Epithelial cell of prostate (primary cell): ENCODE measurements around the gene TCF3.

Experiments used
- DNase-seq: peaks from one replicate; pipeline ENCODE4 v3.0.0-alpha.2; 2011; ENCODE audit warnings: low read depth, low spot score
- H3K27ac ChIP-seq: fragments of 450-650 bp; 2 replicates; pipeline ENCODE4 v1.5.1; 2017; ENCODE audit warnings: mild to moderate bottlenecking

Gene TCF3

DNA sequence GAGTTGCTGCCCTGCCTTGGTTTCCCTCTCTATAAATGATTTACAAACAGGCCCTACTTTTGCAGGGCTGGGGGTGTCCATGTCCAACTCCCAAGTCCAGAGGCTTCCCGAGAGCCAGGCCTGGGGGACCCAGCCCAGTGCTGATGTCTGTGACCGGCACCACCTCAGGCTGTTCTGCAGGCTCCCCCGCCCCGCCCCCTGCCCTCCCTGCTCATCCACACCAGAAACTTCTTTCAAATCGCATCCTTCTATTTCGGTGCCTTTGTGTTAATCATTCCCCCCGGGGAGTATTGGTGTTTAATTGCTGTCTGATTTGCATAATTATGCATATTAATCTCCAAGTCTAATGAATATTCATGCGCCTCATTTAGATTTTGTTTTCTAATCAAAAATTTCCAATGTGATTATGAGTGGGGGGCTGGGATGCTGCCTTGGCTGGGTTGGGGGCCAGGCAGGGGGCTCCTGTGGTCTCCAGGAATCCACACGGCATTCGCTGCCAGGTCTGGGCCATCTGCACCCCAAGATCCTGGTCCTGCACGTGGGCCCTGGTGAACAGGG, 19.1 kb downstream of the TCF3 start:
- no peak for DNase-seq
- H3K27ac ChIP-seq: no peak overlapping the region

GRCh38 chr19:1632462-1633268, 19.8 kb downstream of the TCF3 start:
- no peak for DNase-seq
- H3K27ac ChIP-seq: no peak overlapping the region

DNA sequence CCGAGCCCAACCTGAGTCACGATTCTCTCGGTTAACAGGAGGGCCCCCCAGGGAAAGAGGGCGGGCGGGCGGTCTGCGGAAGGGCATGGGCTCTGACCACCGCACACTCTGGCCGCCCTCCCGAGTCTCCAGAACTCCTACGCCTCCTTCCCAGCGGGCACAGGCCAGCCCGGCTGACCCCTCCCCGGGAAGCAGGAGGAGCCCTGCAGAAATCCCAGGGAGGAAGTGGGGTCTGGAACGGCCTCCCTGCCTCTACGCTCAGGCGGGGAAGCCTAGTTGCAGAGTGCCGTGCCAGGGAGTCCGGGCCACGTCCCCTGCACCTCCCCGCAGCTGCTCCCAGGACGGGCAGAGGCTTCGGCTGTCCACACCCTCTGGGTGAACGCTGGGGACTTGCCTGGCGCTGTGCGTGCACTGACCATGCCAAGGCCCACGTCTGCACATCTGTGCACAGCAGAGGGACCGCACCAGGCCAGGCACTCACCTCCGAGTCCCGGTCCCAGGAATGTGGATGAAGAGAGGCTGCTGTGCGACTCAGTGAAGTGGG, 20.8 kb downstream of the TCF3 start:
- no peak for DNase-seq
- H3K27ac ChIP-seq: no peak overlapping the region

GRCh38 chr19:1630811-1631210, 21.6 kb downstream of the TCF3 start:
- no peak overlapping the region for H3K27ac ChIP-seq
- DNase-seq: no peak

GRCh38 chr19:1630012-1630411, 22.4 kb downstream of the TCF3 start:
- DNase-seq: no peak

DNA sequence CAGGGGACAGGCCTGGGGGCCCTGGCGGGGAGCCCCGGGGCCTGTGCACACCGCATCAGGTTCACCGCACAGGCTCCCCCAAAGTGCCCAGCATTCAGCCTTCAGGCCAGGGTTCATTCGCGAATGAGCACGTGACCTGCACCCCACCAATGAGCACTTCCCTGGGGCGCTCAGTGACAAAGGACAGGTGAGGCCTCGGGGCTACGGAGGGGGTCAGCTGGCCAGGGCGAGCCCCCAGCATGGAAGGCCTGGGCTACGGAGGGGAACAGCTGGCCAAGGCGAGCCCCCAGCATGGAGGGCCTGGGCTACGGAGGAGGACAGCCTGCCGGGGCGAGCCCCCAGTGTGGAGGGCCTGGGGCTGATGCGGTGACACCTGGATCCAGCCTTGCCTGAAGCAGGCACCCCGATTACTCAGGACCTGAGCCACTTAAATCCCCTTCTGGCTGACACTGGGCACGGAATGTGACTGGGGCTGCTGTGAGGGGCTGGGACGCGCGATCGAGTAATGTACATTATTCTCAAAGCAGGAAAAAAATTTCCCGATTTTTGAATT, 23.1 kb downstream of the TCF3 start:
- no peak for DNase-seq
- no peak overlapping the region for H3K27ac ChIP-seq

More at GRCh38 chr19:1630012-1630411, 22.4 kb downstream of the TCF3 start:
- H3K27ac ChIP-seq: no peak overlapping the region

DNA sequence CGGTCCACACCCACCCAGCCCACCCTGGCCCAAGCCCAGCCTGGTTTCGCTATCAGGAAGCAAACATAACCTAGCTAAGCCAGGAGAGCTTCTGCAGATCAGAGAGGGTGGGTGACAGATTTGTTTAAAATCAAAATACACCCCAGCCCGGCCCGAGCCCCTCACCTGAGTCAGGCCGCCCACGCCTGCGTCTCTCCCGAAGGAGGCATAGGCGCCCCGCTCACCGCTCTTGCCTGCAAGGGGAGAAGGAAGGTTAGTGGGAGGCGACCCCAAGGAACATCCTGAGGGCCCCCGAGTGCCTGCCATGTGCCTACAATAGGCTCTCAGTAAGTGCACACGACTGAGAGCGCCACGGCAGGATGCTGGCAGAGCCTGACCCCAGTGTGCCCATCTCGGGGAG, 25.2 kb downstream of the TCF3 start:
- H3K27ac ChIP-seq: no peak overlapping the region

GRCh38 chr19:1626417-1627010, 25.9 kb downstream of the TCF3 start:
- H3K27ac ChIP-seq: no peak overlapping the region
- no peak for DNase-seq

More for the DNA sequence above, 25.2 kb downstream of the TCF3 start:
- DNase-seq: no peak

- no peak for DNase-seq
- no peak overlapping the region for H3K27ac ChIP-seq
Observed at GRCh38 chr19:1624458-1624857, 28.0 kb downstream of the TCF3 start.

GRCh38 chr19:1622541-1622940, 29.9 kb downstream of the TCF3 start:
- H3K27ac ChIP-seq: no peak overlapping the region
- DNase-seq: no peak

GRCh38 chr19:1622007-1622406, 30.4 kb downstream of the TCF3 start:
- H3K27ac ChIP-seq: no peak overlapping the region
- no peak for DNase-seq

DNA sequence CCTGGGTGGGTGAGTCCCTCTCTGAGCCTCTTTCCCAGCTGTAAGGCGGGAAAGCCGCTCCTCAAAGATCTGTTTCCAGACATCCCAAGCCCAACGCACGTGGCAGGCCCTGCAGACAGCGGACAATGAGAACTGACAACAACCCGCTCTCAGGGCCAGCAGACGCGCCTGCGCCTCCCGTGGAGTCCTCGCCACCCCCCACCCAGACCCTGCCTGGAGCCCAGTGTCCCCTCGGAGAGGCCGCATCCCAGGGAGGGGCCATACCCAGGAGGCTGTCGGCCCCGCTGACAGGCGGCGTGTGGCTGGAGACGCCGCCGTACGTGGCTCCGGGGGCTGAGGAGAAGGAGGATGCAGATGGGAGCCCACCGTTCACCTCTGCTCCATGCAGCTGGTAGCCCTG, 30.8 kb downstream of the TCF3 start:
- no peak overlapping the region for H3K27ac ChIP-seq

DNA sequence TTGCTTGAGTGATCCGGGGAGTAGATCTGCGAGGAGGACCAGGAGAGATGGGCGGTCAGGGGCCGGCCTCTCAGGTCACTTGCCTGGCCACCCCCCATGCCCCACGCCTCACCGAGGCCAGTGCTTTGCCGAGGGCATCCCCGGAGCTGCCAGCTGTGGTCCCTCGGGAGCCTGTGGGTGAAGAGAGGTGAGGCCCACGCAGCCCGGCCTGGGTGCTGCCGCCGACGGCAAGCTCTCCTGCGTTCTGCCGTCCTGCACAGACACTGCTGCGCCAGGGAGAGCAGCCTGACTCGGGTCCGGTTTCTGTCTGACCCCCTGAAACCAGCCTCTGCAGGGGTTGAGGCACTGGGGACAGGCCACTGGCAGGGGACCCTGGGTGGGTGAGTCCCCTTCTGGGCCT, 31.4 kb downstream of the TCF3 start:
- no peak overlapping the region for H3K27ac ChIP-seq

More for the DNA sequence above, 30.8 kb downstream of the TCF3 start:
- DNase-seq: no peak

GRCh38 chr19:1620502-1620901, 31.9 kb downstream of the TCF3 start:
- H3K27ac ChIP-seq: no peak overlapping the region
- no peak for DNase-seq

More for the DNA sequence above, 31.4 kb downstream of the TCF3 start:
- no peak for DNase-seq

DNA sequence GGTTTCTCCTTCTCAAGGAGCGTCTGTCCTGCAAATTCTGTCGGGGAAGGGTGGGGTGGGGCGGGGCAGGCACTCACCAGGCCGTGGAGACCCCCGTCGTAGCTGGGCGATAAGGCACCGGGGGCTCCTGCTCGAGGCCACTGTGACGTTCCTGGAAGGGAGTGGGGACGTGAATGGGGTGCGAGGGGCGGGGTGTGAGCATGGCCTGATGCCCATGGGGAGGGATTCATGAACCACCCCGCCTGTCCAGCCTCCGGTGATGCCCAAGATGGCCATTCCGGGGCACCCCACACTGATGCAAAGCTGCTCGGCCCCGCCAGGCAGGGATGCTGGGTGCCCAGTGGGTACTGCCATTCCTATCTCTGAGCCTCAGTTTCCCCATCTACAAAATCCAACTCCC, 32.7 kb downstream of the TCF3 start:
- no peak for DNase-seq
- H3K27ac ChIP-seq: no peak overlapping the region

GRCh38 chr19:1619094-1619439, 33.3 kb downstream of the TCF3 start:
- no peak for DNase-seq
- no peak overlapping the region for H3K27ac ChIP-seq

DNA sequence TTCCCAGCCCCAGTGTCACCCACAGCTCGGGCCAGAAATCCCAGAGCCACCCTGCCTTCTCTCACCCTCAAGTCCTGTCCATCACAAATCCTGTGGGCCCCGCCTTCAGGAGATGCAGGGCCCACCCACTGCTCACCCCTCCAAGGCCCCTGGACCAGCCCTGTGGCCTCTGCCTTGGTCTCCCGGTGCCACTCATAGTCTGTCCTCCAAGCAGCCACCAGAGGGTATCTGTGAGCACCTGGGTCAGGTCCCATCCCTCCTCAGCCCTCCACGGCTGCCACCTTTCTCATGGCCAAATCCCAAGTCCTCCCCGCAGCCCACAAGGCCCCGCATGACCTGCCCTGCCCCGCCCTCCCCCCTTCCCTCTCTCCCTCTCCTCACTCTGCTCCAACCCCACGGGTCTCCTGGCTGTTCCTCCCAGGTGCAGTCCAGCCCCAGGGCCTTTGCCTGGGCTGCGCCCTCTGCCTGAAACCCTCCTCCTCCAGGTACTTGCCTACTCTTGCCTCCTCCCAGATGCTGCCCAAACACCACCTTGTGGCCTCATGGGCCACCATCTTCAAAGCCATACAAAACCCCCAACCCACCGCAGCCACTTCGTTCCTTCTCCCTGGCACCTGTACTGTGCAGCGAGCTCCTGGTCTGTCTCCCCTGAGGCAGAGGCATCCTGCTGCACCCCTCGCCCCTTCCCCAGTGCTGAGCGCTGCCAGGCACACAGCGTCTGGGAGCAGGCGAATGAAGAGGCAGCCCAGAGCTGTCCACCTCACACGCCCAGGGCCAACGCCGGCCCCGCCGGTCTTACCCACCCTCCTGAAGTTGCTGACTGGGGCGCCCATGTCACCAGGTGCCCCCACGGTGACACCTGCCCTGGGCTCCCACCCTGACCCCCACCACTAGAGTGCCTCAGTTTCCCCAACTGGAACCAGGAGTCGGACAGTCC, 34.0 kb downstream of the TCF3 start:
- no peak for DNase-seq
- H3K27ac ChIP-seq: no peak overlapping the region

- no peak overlapping the region for H3K27ac ChIP-seq
- no peak for DNase-seq
Observed at GRCh38 chr19:1616875-1617274, 35.5 kb downstream of the TCF3 start.

DNA sequence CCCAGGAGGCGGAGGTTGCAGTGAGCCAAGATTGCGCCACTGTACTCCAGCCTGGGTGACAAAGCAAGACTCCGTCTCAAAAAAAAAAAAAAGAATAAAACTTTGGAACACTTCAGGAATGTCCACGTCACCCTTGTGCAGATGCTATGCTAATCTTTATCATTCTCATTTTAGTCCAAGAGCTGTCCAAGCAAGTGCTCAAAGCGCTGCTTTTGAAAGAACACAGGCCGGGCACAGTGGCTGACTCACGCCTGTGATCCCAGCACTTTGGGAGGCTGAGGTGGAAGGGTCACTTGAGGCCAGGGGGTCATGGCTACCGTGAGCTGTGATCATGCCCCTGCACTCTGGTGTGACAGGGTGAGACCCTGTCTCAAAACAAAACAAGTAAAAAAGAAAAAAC, 36.0 kb downstream of the TCF3 start:
- DNase-seq: no peak
- no peak overlapping the region for H3K27ac ChIP-seq

GRCh38 chr19:1615156-1615765, 37.2 kb downstream of the TCF3 start:
- no peak for DNase-seq
- no peak overlapping the region for H3K27ac ChIP-seq
